Stimulated activated CD8-positive, alpha-beta memory T cell treated with anti-CD3 and anti-CD28 coated beads, Interleukin-7, amount 100 ng/mL, for 1 hour (primary cell): ENCODE measurements around the gene GPER1.
A peak's percentile ranks its signal among the peaks of the same experiment; 100 is the strongest.
"Not testable (repeated sequence)": the region's sequence is repeated elsewhere in the genome, so short reads cannot be mapped to it uniquely, and the experiment has no call there.

ENCODE experiments used
- DNase-seq, 2 donors: peaks; one replicate each; pipeline ENCODE4 v3.0.0-alpha.2; 2020; ENCODE audit warnings: low read depth in 2 of 2

Gene GPER1

GRCh38 chr7:1068013-1068412 is 19.9 kb upstream of the GPER1 start:
- no peak for DNase-seq

- no peak for DNase-seq
Observed at GRCh38 chr7:1068619-1069018, 19.3 kb upstream of the GPER1 start.

GRCh38 chr7:1070544-1071011 is 17.3 kb upstream of the GPER1 start:
- no peak for DNase-seq

GRCh38 chr7:1071731-1072254 is 16.1 kb upstream of the GPER1 start:
- DNase-seq, result no peak

- no peak for DNase-seq
Observed at GRCh38 chr7:1073142-1073977, 14.6 kb upstream of the GPER1 start.

GRCh38 chr7:1074018-1074417 is 13.9 kb upstream of the GPER1 start:
- not testable (repeated sequence) for DNase-seq

- DNase-seq, result no peak
Observed at GRCh38 chr7:1074593-1075431, 13.1 kb upstream of the GPER1 start.

GRCh38 chr7:1076184-1077072 is 11.5 kb upstream of the GPER1 start:
- no peak for DNase-seq

- DNase-seq, result no peak
Observed at GRCh38 chr7:1078519-1078918, 9.4 kb upstream of the GPER1 start.

- DNase-seq, result no peak
Observed at GRCh38 chr7:1078985-1079384, 8.9 kb upstream of the GPER1 start.

- no peak for DNase-seq
Observed at GRCh38 chr7:1079546-1079945, 8.4 kb upstream of the GPER1 start.

GRCh38 chr7:1080252-1080920 is 7.5 kb upstream of the GPER1 start:
- no peak for DNase-seq

- no peak for DNase-seq
Observed at GRCh38 chr7:1080921-1081255, 7.0 kb upstream of the GPER1 start.

GRCh38 chr7:1081336-1081735 is 6.6 kb upstream of the GPER1 start:
- no peak for DNase-seq

- no peak for DNase-seq
Observed at GRCh38 chr7:1081931-1082401, 5.9 kb upstream of the GPER1 start.

GRCh38 chr7:1083729-1084657 is 3.9 kb upstream of the GPER1 start:
- DNase-seq, result no peak

GRCh38 chr7:1085266-1085665 is 2.6 kb upstream of the GPER1 start:
- DNase-seq, result no peak

- no peak for DNase-seq
Observed at GRCh38 chr7:1085910-1086421, 1.9 kb upstream of the GPER1 start.

- DNase-seq, result peak; percentile 42 to 58
Observed at GRCh38 chr7:1086588-1087464, 1.1 kb upstream of the GPER1 start.
